HG03439 (cell line): ENCODE results near the gene CD38.
"Not testable (repeated sequence)": the region's sequence is repeated elsewhere in the genome, so short reads cannot be mapped to it uniquely, and the experiment has no call there.

Experiments used
- ATAC-seq: cut with Tn5 transposase; IDR thresholded peaks from one replicate; pipeline ENCODE4 v1.9.1; 2021; ENCODE audit warnings: mild to moderate bottlenecking, moderate library complexity; ENCODE audit not compliant: unreplicated experiment

The CD38 gene

GRCh38 chr4:15794905-15795304 lies 16.8 kb downstream of the CD38 start:
- ATAC-seq: no peak

GRCh38 chr4:15797320-15797719 lies 19.2 kb downstream of the CD38 start:
- no peak for ATAC-seq

- ATAC-seq: no peak
Measured at GRCh38 chr4:15799141-15799540, 21.0 kb downstream of the CD38 start.

GRCh38 chr4:15799701-15800100 lies 21.6 kb downstream of the CD38 start:
- no peak for ATAC-seq

- not testable (repeated sequence) for ATAC-seq
Measured at GRCh38 chr4:15802497-15802896, 24.4 kb downstream of the CD38 start.

- ATAC-seq: no peak
Measured at GRCh38 chr4:15805583-15806517, 27.7 kb downstream of the CD38 start.

- peak; percentile 80 for ATAC-seq
Measured at GRCh38 chr4:15809058-15809457, 30.9 kb downstream of the CD38 start.

- ATAC-seq: no peak
Measured at GRCh38 chr4:15809466-15809865, 31.3 kb downstream of the CD38 start.

GRCh38 chr4:15811703-15812337 lies 33.7 kb downstream of the CD38 start:
- ATAC-seq: no peak

- ATAC-seq: no peak
Measured at GRCh38 chr4:15832523-15833451, 54.7 kb downstream of the CD38 start.

- no peak for ATAC-seq
Measured at GRCh38 chr4:15833801-15834200, 55.7 kb downstream of the CD38 start.

GRCh38 chr4:15836362-15836761 lies 58.2 kb downstream of the CD38 start:
- ATAC-seq: no peak

GRCh38 chr4:15837591-15837990 lies 59.5 kb downstream of the CD38 start:
- no peak for ATAC-seq

- ATAC-seq: not testable (repeated sequence)
Measured at GRCh38 chr4:15841194-15841730, 63.1 kb downstream of the CD38 start.

GRCh38 chr4:15847746-15848145 lies 69.6 kb downstream of the CD38 start:
- no peak for ATAC-seq

GRCh38 chr4:15848191-15848842 lies 70.2 kb downstream of the CD38 start:
- ATAC-seq: no peak

- no peak for ATAC-seq
Measured at GRCh38 chr4:15851969-15852368, 73.8 kb downstream of the CD38 start.

- no peak for ATAC-seq
Measured at GRCh38 chr4:15852524-15852923, 74.4 kb downstream of the CD38 start.

GRCh38 chr4:15853345-15853744 lies 75.2 kb downstream of the CD38 start:
- ATAC-seq: no peak

- ATAC-seq: no peak
Measured at GRCh38 chr4:15855804-15856475, 77.8 kb downstream of the CD38 start.
